Measurements from ENCODE around the gene PRADC1.

The PRADC1 gene

GRCh38 chr2:73249636-73250035, 16.6 kb upstream of the PRADC1 start:
- in situ Hi-C loops (cut with MboI; ENCODE audit: low pct_unique_long_range_greater_than_20kb, low sequenced_read_pairs, unreplicated experiment), result no loop called here
- no peak for DNase-seq (ENCODE audit: low spot score)
- TF ChIP-seq, protein P1, sequence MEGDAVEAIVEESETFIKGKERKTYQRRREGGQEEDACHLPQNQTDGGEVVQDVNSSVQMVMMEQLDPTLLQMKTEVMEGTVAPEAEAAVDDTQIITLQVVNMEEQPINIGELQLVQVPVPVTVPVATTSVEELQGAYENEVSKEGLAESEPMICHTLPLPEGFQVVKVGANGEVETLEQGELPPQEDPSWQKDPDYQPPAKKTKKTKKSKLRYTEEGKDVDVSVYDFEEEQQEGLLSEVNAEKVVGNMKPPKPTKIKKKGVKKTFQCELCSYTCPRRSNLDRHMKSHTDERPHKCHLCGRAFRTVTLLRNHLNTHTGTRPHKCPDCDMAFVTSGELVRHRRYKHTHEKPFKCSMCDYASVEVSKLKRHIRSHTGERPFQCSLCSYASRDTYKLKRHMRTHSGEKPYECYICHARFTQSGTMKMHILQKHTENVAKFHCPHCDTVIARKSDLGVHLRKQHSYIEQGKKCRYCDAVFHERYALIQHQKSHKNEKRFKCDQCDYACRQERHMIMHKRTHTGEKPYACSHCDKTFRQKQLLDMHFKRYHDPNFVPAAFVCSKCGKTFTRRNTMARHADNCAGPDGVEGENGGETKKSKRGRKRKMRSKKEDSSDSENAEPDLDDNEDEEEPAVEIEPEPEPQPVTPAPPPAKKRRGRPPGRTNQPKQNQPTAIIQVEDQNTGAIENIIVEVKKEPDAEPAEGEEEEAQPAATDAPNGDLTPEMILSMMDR (IDR thresholded peaks at IDR 0.05; ENCODE audit: extremely low read depth, insufficient read depth, missing control alignments), result no peak

DNA sequence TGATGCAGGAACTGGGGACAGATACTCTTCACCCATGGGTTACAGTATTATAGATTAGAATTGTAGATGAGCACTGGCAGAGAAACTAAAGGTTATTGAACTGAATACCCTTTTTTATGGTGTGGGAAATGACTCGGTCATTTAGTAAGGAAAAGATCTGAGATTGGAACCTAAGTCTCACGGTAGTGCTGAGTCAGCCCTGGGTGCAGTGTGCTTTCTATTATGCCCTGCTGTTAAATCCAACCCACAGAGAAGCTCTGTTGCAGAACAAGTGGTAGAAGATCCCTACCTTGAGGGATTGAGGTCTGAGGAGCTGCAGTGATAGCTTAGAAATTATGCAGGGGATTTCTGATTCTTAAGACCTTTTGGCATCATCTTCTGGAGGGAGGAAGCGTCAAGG, 13.8 kb upstream of the PRADC1 start:
- TF ChIP-seq, protein P1 (IDR thresholded peaks at IDR 0.05; ENCODE audit: extremely low read depth, insufficient read depth, missing control alignments), result no peak
- in situ Hi-C loops (cut with MboI; ENCODE audit: low pct_unique_long_range_greater_than_20kb, low sequenced_read_pairs, unreplicated experiment), result no loop called here
- no peak for DNase-seq (ENCODE audit: low spot score)

DNA sequence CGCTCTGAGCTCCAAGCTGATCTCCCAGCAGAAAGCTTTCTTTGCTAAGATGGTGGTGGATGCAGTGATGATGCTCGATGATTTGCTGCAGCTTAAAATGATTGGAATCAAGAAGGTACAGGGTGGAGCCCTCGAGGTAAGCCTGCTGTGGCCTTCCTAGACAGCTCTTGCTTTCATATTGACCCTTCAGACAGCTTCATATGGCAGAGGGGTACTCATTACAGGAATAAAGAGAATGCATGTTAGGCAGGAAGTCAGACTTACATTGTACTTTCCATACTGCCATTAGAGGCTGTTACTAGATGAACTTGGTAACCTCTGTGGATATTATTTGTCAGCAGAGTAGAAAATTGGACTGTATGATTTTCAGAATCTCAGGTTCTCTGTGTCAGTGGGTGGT, 11.5 kb upstream of the PRADC1 start:
- in situ Hi-C loops (cut with MboI; ENCODE audit: low pct_unique_long_range_greater_than_20kb, low sequenced_read_pairs, unreplicated experiment), result no loop called here
- no peak for DNase-seq (ENCODE audit: low spot score)
- TF ChIP-seq, protein P1 (IDR thresholded peaks at IDR 0.05; ENCODE audit: extremely low read depth, insufficient read depth, missing control alignments), result no peak

DNA sequence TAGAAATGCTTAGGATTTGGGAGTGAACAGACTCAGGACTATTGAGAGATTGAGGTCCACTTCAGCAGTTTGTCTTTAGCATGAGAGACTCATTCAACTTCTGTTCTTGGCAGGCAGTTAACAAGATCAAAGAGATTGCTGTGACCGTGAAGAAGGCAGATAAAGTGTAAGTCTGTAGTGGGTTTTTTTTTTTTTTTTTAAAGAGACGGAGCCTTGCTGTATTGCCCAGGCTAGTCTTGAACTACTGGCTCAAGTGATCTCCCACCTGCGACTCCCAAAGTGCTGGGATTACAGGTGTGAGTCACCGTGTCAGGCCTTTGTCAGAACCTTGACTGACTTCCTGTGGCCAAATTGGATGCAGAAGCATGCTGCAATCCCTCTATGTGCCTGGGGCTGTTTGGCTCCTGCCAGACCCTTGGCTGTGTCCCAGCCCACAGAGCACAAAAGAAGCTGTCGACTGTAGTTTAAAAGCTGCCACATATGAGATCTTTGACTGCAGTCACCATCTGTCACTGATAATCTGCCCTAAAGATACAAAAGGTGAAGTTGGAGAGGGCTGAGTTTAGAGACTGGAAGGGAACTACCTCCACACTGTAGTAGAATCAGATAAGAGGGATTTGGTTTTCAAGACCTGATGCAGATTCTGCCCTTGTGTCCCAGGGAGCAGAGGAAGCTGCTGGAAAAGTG, 11.0 kb upstream of the PRADC1 start:
- TF ChIP-seq, protein P1 (IDR thresholded peaks at IDR 0.05; ENCODE audit: extremely low read depth, insufficient read depth, missing control alignments), result no peak
- in situ Hi-C loops (cut with MboI; ENCODE audit: low pct_unique_long_range_greater_than_20kb, low sequenced_read_pairs, unreplicated experiment), result no loop called here
- no peak for DNase-seq (ENCODE audit: low spot score)

- DNase-seq (ENCODE audit: low spot score), result no peak
- in situ Hi-C loops (cut with MboI; ENCODE audit: low pct_unique_long_range_greater_than_20kb, low sequenced_read_pairs, unreplicated experiment), result no loop called here
- TF ChIP-seq, protein P1 (IDR thresholded peaks at IDR 0.05; ENCODE audit: extremely low read depth, insufficient read depth, missing control alignments), result no peak
Observed at GRCh38 chr2:73239776-73240175, 6.7 kb upstream of the PRADC1 start.

- no peak for DNase-seq (ENCODE audit: low spot score)
- in situ Hi-C loops (cut with MboI; ENCODE audit: low pct_unique_long_range_greater_than_20kb, low sequenced_read_pairs, unreplicated experiment), result no loop called here
- TF ChIP-seq, protein P1 (IDR thresholded peaks at IDR 0.05; ENCODE audit: extremely low read depth, insufficient read depth, missing control alignments), result no peak
Observed at GRCh38 chr2:73238976-73239375, 5.9 kb upstream of the PRADC1 start.

Data from GM13977 (cell line).